ENCODE data around the gene AIM2. TPM values are rescaled to one million over a fixed set of nuclear protein-coding genes. Genes with fewer than 3 reads are reported as not detected.

AIM2 gene
- total and polyA plus RNA-seq, 10 of the 15 experiments (the other 5 are each of a cell fraction or from before 2014, with no cell fraction given) = 7.9 to 35.7 (median 12.8) TPM

GRCh38 chr1:159023723-159024122, 52.8 kb downstream of the AIM2 start (continued):
- no peak for TF ChIP-seq ZBTB11 (CRISPR knock-in tag; IDR thresholded peaks at IDR 0.05)

- Histone ChIP-seq H3K36me3 (ENCODE audit: control insufficient read depth in 2 of 2, insufficient read depth in 2 of 2, low read length in 1 of 2) (peaks cover 4 to 44% of the 10 kb centered on the region in 2 experiments; a peak in 3 of 4 replicates), H4K20me1 (ENCODE audit: control insufficient read depth, insufficient read depth) (no peaks in the 10 kb centered on the region), H3K4me1 (ENCODE audit: control insufficient read depth, insufficient read depth, low read length) (peaks cover 7% of the 10 kb centered on the region), H3K9me3 (replicated peaks; ENCODE audit: control insufficient read depth, insufficient read depth, low read length) (no peaks in the 10 kb centered on the region), H3K27ac (ENCODE audit: control insufficient read depth, insufficient read depth) (peak overlapping the region; percentile 100), H3K4me3 (peak overlapping the region; percentile 64), H2AFZ (ENCODE audit: control insufficient read depth, low read depth, low read length) (no peak overlapping the region), H3K9ac (ENCODE audit: control insufficient read depth, insufficient read depth, low read length) (peak overlapping the region; percentile 99), H3K79me2 (ENCODE audit: control insufficient read depth, insufficient read depth, low read length) (peaks cover 95% of the 10 kb centered on the region), H3K27me3 (replicated peaks in 1 of 2; ENCODE audit: control insufficient read depth in 2 of 2, insufficient read depth in 2 of 2, low read length in 1 of 2) (no peaks in the 10 kb centered on the region), H3K4me2 (ENCODE audit: control insufficient read depth, insufficient read depth) (peak overlapping the region; percentile 98)
- SMC1A ChIA-PET (ENCODE audit: uncharacterized antibody, unreplicated experiment) = interaction anchor here (0.6 to 1.3 kb wide), 11 partner anchors 9 to 184 kb away, joined by 3 to 8 read pairs (median 4); partner anchors contain the start of genes AIM2 and MNDA
- POLR2A ChIA-PET = interaction anchor here (1.3 to 4.5 kb wide), 3 partner anchors 53 to 61 kb away, joined by 4 to 18 read pairs (median 10); partner anchors contain the start of gene AIM2
- WGBS (ENCODE audit: insufficient coverage, insufficient replicate concordance, low lambda C conversion rate, missing lambda C conversion rate) = 2% methylated on average over 4 of the region's 4 CpGs
- intact Hi-C loops (cut with micrococcal nuclease; ENCODE audit: unreplicated experiment) = no loop called here
- ATAC-seq (peak; percentile 83), DNase-seq (ENCODE audit: low read depth, low spot score) (peak; percentile 84), FAIRE-seq (peak; percentile 78)
- no TSS peak for BruUV-seq (replicated peaks)
- CTCF ChIA-PET = interaction anchor here (0.5 to 7.4 kb wide), 7 partner anchors 10 to 57 kb away, joined by 3 to 37 read pairs (median 3); no protein-coding TSS in a partner anchor
- in situ Hi-C loops (cut with MboI) = loop anchor here (5.0 kb wide), 1 partner anchor 37 kb away; no protein-coding TSS in a partner anchor
- RAD21 ChIA-PET (ENCODE audit: unreplicated experiment) = interaction anchor here (0.6 to 1.9 kb wide), 5 partner anchors 17 to 508 kb away, joined by 3 to 6 read pairs (median 3); partner anchors contain the start of gene AIM2
- TF ChIP-seq STAT1 (conservative IDR thresholded peaks at IDR 0.05) (no peak), E4F1 (IDR thresholded peaks at IDR 0.05; ENCODE audit: borderline replicate concordance, partially characterized antibody) (no peak), BACH1 (IDR thresholded peaks at IDR 0.05; ENCODE audit: borderline replicate concordance) (peak; percentile 57; the same call in 1 of the 2 replicates), ZNF622 (IDR thresholded peaks at IDR 0.05) (no peak), IRF5 (IDR thresholded peaks at IDR 0.05; ENCODE audit: borderline replicate concordance) (no peak), SPI1 (IDR thresholded peaks at IDR 0.05; ENCODE audit: borderline replicate concordance, insufficient read depth, low read depth, low read length) (peak; percentile 80; the same call in 1 of the 2 replicates), PAX5 (IDR thresholded peaks at IDR 0.05; ENCODE audit: borderline replicate concordance, low read depth, low read length) (no peak), HSF1 (IDR thresholded peaks at IDR 0.05; ENCODE audit: low read depth, low read length) (no peak), YBX1 (IDR thresholded peaks at IDR 0.05) (no peak), TCF12 (IDR thresholded peaks at IDR 0.05; ENCODE audit: low read depth, low read length) (peak; percentile 52; the same call in 1 of the 2 replicates), MYC (IDR thresholded peaks at IDR 0.05; ENCODE audit: insufficient read depth, insufficient read length, insufficient replicate concordance, low read length, severe bottlenecking) (no peak)
Observed at GRCh38 chr1:159015440-159015909, 61.1 kb downstream of the AIM2 start.

All from GM12878 (cell line).